ENCODE measurements around the gene SRRM3.

- TF ChIP-seq, protein P1, sequence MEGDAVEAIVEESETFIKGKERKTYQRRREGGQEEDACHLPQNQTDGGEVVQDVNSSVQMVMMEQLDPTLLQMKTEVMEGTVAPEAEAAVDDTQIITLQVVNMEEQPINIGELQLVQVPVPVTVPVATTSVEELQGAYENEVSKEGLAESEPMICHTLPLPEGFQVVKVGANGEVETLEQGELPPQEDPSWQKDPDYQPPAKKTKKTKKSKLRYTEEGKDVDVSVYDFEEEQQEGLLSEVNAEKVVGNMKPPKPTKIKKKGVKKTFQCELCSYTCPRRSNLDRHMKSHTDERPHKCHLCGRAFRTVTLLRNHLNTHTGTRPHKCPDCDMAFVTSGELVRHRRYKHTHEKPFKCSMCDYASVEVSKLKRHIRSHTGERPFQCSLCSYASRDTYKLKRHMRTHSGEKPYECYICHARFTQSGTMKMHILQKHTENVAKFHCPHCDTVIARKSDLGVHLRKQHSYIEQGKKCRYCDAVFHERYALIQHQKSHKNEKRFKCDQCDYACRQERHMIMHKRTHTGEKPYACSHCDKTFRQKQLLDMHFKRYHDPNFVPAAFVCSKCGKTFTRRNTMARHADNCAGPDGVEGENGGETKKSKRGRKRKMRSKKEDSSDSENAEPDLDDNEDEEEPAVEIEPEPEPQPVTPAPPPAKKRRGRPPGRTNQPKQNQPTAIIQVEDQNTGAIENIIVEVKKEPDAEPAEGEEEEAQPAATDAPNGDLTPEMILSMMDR (IDR thresholded peaks at IDR 0.05; ENCODE audit: low read length), result no peak
- no peak for TF ChIP-seq EZH2 (IDR thresholded peaks at IDR 0.05; ENCODE audit: borderline replicate concordance, low read length)
Observed at GRCh38 chr7:76280408-76280807, 78.7 kb downstream of the SRRM3 start.

Data from OCI-LY1 (cell line).